ENCODE measurements around the gene LRP1B.

DNA sequence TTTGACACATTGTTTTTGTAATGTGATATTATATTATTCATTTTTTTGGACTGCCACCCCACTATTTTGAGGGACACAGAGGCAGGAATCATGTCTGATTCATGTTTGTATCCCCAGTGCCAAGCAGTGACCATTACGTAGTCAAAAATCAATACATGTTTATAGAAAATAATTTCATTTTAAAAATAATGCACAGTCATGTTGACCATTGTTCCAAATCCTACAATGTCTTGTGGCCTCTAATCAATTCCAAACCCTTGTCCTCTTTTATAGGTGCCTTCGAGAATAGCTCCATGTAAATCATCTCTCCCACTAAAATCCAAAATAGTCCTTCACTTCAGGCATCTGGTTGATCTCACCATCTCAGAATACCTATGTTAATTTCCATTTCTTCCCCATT, 454.7 kb downstream of the LRP1B start:
- TF ChIP-seq EZH2 (IDR thresholded peaks at IDR 0.05; ENCODE audit: insufficient read depth, poor library complexity, severe bottlenecking) (no peak), EZH2phosphoT487 (IDR thresholded peaks at IDR 0.05; ENCODE audit: insufficient read depth, low read depth) (no peak)
